ENCODE data around the gene VPS45. TPM values are rescaled to one million over a fixed set of nuclear protein-coding genes. Genes with fewer than 3 reads are reported as not detected.

VPS45 gene
- polyA plus RNA-seq (150 and 174 TPM in 2 replicates), polyA minus RNA-seq (141 and 149 TPM in 2 replicates)

GRCh38 chr1:150067184-150068108 lies at the start of gene VPS45:
Gene VPS45, plus strand, starts transcription at chr1:150067776. Its CDS starts 82 bp downstream, at chr1:150067858.
- Histone ChIP-seq H3K79me2 (replicated peaks; ENCODE audit: insufficient read depth, low read length) (peaks cover 32% of the 10 kb centered on the region), H3K9ac (ENCODE audit: low read length) (peak within 1 kb of the TSS; percentile 98), H3K9me2 (ENCODE audit: insufficient read depth, low read length) (no peaks in the 10 kb centered on the region), H2AFZ (ENCODE audit: low read depth, low read length) (peak within 1 kb of the TSS; percentile 84), H3K4me3 (ENCODE audit: low read length) (peak within 1 kb of the TSS; percentile 77), H4K20me1 (ENCODE audit: insufficient read depth) (no peaks in the 10 kb centered on the region), H3K27me3 (ENCODE audit: insufficient read depth, low read depth, low read length) (no peaks in the 10 kb centered on the region), H3K9me3 (ENCODE audit: low read length) (no peaks in the 10 kb centered on the region), H3K36me3 (ENCODE audit: insufficient read depth, low read length) (no peaks in the 10 kb centered on the region), H3K27ac (ENCODE audit: low read length) (peak within 1 kb of the TSS; percentile 99), H3F3A (ENCODE audit: insufficient read depth, low read length, poor library complexity, severe bottlenecking) (no peaks in the 10 kb centered on the region), H3K4me2 (ENCODE audit: low read length) (peak within 1 kb of the TSS; percentile 91)
- TF ChIP-seq EP300 (conservative IDR thresholded peaks at IDR 0.05; ENCODE audit: poor library complexity, severe bottlenecking) (peak; percentile 53), REST (IDR thresholded peaks at IDR 0.05; ENCODE audit: borderline replicate concordance) (peak; percentile 92), TAF1 (IDR thresholded peaks at IDR 0.05; ENCODE audit: low read depth) (peak; percentile 92), EZH2 (IDR thresholded peaks at IDR 0.05; ENCODE audit: borderline replicate concordance, insufficient read depth, low read length, poor library complexity, severe bottlenecking) (no peak), SMC3 (conservative IDR thresholded peaks at IDR 0.05; ENCODE audit: poor library complexity) (no peak), POLR2AphosphoS5 (IDR thresholded peaks at IDR 0.05) (peak; percentile 82), MXI1 (conservative IDR thresholded peaks at IDR 0.05; ENCODE audit: poor library complexity, severe bottlenecking) (peak; percentile 91)

- Histone ChIP-seq H3K4me2 (ENCODE audit: low read length) (no peak overlapping the region), H3F3A (ENCODE audit: insufficient read depth, low read length, poor library complexity, severe bottlenecking) (no peaks in the 10 kb centered on the region), H3K27ac (ENCODE audit: low read length) (no peak overlapping the region), H3K9me3 (ENCODE audit: low read length) (no peaks in the 10 kb centered on the region), H3K27me3 (ENCODE audit: insufficient read depth, low read depth, low read length) (no peaks in the 10 kb centered on the region), H3K79me2 (replicated peaks; ENCODE audit: insufficient read depth, low read length) (no peaks in the 10 kb centered on the region), H3K36me3 (ENCODE audit: insufficient read depth, low read length) (no peaks in the 10 kb centered on the region), H3K9me2 (ENCODE audit: insufficient read depth, low read length) (no peaks in the 10 kb centered on the region), H4K20me1 (ENCODE audit: insufficient read depth) (no peaks in the 10 kb centered on the region), H2AFZ (ENCODE audit: low read depth, low read length) (no peak overlapping the region), H3K4me3 (ENCODE audit: low read length) (no peak overlapping the region), H3K9ac (ENCODE audit: low read length) (no peak overlapping the region)
- TF ChIP-seq REST (IDR thresholded peaks at IDR 0.05; ENCODE audit: borderline replicate concordance), result no peak
- no peak for TF ChIP-seq EP300 (conservative IDR thresholded peaks at IDR 0.05; ENCODE audit: poor library complexity, severe bottlenecking)
- TF ChIP-seq RAD21 (conservative IDR thresholded peaks at IDR 0.05), result no peak
Measured at GRCh38 chr1:150018165-150018564, 49.4 kb upstream of the VPS45 start.

Data from neural cell (in vitro differentiated cells).